Neural cell (in vitro differentiated cells): ENCODE results near the gene AQP2.

Source experiments
- EZH2 ChIP-seq: fragments of 200-600, 300-800 bp; shearing (Covaris generic), sonication (generic); IDR thresholded peaks from 2 replicates; pipeline ENCODE4 v1.6.1; 2014; ENCODE audit warnings: antibody characterized with exemption, low read length, borderline replicate concordance, mild to moderate bottlenecking; ENCODE audit not compliant: insufficient read depth, poor library complexity, severe bottlenecking
- POLR2AphosphoS5 ChIP-seq: IDR thresholded peaks from 2 replicates; pipeline ENCODE4 v1.6.1; 2012
- TF ChIP-seq, protein P1 (sequence below): fragments of 450-650 bp; IDR thresholded peaks from 2 replicates; pipeline ENCODE4 v1.5.1; 2014; ENCODE audit warnings: antibody characterized with exemption, mild to moderate bottlenecking, moderate library complexity; ENCODE audit not compliant: poor library complexity, severe bottlenecking
- TF ChIP-seq, protein P2 (sequence below): IDR thresholded peaks from 2 replicates; pipeline ENCODE4 v1.6.1; 2012; ENCODE audit warnings: borderline replicate concordance

DNA sequence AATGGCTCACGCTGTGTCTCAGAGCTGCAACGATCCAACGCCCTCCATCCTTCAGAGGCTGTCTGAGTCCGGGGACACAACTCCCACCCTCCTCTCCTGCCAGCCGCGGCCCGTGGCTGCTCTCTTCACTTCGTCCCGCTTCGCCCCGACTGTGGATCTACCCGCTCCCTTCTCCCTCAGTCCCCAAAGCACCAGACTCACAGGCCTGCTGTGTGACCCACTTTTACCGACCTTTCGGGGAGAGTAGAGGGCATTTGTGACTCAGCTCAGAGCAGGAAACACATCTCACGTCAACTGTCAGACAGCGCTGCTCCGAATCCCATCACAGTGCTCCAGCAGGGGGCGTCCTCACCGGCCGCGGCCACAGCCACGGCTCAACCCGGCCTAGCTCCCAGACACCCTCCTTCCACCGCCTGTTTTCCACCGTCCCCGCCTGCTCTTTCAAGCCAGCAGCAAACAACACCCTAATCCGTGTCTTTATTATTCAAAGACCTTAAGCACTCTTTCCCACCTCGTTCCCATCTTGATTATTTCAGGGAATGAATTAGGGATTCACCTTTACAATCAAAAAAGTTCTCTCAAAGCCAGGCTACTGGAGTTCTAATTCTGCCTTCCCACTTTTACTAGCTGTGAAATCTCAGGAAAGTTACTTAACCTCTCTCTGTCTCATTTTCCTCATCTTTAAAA, 5.0 kb upstream of the AQP2 start:
- TF ChIP-seq POLR2AphosphoS5 (no peak), EZH2 (no peak)
- TF ChIP-seq, protein P1, sequence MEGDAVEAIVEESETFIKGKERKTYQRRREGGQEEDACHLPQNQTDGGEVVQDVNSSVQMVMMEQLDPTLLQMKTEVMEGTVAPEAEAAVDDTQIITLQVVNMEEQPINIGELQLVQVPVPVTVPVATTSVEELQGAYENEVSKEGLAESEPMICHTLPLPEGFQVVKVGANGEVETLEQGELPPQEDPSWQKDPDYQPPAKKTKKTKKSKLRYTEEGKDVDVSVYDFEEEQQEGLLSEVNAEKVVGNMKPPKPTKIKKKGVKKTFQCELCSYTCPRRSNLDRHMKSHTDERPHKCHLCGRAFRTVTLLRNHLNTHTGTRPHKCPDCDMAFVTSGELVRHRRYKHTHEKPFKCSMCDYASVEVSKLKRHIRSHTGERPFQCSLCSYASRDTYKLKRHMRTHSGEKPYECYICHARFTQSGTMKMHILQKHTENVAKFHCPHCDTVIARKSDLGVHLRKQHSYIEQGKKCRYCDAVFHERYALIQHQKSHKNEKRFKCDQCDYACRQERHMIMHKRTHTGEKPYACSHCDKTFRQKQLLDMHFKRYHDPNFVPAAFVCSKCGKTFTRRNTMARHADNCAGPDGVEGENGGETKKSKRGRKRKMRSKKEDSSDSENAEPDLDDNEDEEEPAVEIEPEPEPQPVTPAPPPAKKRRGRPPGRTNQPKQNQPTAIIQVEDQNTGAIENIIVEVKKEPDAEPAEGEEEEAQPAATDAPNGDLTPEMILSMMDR, result peak; percentile 87
- TF ChIP-seq, protein P2, sequence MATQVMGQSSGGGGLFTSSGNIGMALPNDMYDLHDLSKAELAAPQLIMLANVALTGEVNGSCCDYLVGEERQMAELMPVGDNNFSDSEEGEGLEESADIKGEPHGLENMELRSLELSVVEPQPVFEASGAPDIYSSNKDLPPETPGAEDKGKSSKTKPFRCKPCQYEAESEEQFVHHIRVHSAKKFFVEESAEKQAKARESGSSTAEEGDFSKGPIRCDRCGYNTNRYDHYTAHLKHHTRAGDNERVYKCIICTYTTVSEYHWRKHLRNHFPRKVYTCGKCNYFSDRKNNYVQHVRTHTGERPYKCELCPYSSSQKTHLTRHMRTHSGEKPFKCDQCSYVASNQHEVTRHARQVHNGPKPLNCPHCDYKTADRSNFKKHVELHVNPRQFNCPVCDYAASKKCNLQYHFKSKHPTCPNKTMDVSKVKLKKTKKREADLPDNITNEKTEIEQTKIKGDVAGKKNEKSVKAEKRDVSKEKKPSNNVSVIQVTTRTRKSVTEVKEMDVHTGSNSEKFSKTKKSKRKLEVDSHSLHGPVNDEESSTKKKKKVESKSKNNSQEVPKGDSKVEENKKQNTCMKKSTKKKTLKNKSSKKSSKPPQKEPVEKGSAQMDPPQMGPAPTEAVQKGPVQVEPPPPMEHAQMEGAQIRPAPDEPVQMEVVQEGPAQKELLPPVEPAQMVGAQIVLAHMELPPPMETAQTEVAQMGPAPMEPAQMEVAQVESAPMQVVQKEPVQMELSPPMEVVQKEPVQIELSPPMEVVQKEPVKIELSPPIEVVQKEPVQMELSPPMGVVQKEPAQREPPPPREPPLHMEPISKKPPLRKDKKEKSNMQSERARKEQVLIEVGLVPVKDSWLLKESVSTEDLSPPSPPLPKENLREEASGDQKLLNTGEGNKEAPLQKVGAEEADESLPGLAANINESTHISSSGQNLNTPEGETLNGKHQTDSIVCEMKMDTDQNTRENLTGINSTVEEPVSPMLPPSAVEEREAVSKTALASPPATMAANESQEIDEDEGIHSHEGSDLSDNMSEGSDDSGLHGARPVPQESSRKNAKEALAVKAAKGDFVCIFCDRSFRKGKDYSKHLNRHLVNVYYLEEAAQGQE, result no peak
